Putamen (tissue), 1 donor: ENCODE results near the gene GDF7.

Experiments used
- DNase-seq: peaks from one replicate; pipeline ENCODE4 v3.0.0-alpha.2; 2016; ENCODE audit warnings: low spot score

Gene GDF7

GRCh38 chr2:20629181-20629580 lies 37.8 kb upstream of the GDF7 start:
- no peak for DNase-seq

- DNase-seq: no peak
These were observed 37.3 kb upstream of the GDF7 start for GRCh38 chr2:20629581-20630171.

- no peak for DNase-seq
These were observed 36.0 kb upstream of the GDF7 start for GRCh38 chr2:20630967-20631366.

DNA sequence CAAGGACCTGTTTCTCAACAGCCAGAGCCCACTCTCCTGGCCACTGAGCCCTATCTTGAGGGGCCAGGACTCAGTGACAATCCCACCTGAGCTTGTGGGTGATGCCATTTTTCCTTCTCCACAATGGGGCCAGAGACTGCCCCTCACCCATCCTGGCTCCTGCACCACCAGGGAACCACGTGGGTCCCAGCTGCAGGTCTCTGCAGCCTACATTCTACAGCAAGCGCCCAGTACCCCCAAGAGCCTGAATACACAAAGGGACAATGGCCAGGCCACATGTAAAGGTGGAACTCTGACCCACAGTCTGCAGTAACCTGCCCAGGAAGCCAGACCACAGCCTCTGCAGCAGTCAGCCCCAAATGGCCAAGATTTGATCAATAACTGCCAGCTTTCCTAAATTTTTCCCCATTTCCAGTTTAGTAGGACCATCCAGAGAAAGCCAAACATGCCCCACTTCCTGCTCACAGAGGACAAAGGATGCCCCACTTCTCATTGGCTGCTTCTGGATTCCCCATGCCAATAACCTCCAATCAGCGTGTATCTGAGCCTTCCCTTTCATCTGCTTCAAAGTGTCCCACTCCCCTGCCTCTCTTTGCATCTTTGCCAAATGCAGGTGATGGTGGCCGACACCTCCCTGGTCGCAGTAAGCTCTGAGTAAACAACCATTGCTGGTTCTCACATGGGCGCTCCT lies 35.2 kb upstream of the GDF7 start:
- no peak for DNase-seq

DNA sequence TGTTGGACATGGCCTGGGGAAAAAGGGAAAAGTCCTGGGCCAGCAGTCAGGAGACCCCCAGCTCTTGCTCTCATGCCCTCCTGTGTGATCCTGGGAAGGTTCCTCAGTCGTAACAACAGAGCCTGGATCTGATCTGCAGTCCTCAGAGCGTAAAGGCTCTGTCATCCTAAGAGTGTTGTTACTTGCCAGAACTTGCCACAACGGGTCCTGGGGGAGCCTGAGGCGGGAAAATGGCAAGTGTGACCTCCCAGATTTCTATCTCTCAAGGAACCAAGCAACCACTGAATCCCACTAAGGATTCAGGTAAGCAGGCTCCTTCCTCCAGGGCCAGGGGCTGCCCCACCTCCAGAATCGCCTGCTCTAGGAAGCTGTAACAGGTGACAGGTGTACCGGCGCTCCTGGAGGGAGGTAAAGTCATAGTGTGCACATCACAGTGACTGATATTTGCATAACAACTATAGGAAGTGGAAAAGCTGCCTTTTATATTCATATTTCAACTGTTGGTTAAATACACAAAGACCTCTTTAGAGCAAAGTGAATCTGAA lies 34.4 kb upstream of the GDF7 start:
- no peak for DNase-seq

DNA sequence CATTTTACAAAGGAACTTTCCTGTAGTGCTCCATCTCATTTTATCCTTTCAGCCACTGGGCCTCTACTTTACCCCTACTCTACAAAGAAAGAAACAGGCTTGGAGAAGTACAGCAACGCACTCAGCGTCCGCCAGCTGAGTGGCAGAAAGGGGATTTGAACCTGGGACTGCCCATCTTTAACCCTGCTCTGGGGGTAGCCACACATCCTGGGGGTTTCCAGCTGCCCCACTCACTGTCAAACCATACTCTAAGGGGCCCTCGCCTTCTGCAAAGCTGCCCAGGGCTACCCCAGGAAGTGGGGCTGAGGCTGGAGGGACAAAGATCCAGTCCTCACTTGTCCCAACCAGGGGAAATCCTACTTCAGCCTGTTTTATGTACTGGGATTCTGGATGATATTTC lies 33.9 kb upstream of the GDF7 start:
- DNase-seq: no peak

- no peak for DNase-seq
These were observed 33.0 kb upstream of the GDF7 start for GRCh38 chr2:20633794-20634506.

- DNase-seq: no peak
These were observed 32.3 kb upstream of the GDF7 start for GRCh38 chr2:20634507-20635112.

DNA sequence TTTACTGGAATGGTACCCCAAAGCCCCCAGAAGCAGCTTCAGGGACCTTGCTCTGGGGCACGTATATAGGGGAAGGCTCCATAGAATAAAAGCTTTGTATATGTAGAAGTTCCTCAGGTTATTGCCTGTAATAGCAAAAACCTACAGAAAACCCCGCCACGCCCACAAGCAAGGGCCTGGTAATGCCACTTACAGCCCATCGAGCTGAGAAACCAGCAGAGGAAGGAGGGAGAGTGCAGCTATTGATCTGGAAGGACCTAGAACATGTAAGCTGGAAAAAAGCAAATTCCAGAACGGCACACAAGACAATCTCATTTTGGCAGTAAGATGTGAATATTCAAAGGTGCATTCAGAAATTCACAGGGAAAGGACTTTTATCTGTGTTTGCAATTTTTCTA lies 31.8 kb upstream of the GDF7 start:
- DNase-seq: no peak

GRCh38 chr2:20635675-20636584 lies 31.0 kb upstream of the GDF7 start:
- DNase-seq: peak; percentile 81

- no peak for DNase-seq
These were observed 29.8 kb upstream of the GDF7 start for GRCh38 chr2:20637147-20637546.

DNA sequence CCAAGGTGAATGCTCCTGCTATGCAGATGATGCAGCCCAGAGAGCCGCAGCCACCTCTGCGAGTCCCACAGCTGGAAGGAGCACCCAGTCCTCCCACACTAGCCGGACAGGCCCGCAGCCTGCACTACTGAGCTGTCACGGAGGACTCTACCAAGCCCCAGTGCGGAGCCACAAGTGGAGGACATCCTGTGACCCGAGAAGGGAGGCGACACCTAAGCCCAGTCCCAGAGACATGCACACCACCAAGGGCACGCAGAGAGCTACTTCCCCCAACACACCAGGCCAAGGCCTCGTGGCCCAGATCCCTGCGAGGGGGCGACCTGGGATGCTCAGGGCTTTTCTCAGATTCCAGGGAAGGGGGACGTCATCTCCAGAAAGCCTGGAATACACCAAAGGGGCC lies 28.9 kb upstream of the GDF7 start:
- no peak for DNase-seq

DNA sequence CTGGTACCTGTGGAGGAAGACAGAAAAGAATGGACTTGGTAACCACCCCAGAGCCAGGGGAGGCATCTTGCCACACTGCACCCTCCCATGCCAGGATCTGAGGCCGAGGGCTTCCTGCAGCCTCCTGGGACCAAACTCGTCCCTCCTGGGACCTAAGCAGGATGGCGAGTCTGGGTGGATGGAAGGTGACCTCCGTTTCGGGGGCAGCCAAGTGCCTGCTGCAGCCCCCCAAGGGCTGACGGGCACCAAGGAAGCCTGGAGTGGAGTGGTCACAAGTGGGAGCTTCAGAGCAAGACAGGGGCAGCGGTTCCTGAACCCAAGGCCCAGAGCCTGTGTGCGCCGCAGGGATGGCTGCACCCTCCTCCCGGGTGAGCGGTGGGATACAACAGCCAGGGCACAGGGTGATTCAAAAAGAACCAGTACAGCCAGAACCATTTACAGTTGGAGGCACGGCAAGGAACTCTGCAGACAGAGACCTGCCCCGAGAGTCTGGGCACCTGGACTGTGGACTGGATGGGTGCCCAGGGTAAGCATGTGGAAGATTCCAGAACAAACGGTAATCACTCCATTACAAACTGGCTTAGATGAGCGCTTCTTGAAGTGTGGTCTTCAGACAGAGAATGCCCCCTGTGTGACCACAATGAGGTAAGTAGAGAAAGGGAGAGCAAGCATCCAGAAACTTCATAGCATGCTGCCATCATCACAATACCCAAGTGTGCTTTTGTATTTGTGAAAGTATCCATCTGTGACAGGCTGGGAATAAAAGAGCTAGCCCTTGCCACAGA lies 28.1 kb upstream of the GDF7 start:
- DNase-seq: no peak

DNA sequence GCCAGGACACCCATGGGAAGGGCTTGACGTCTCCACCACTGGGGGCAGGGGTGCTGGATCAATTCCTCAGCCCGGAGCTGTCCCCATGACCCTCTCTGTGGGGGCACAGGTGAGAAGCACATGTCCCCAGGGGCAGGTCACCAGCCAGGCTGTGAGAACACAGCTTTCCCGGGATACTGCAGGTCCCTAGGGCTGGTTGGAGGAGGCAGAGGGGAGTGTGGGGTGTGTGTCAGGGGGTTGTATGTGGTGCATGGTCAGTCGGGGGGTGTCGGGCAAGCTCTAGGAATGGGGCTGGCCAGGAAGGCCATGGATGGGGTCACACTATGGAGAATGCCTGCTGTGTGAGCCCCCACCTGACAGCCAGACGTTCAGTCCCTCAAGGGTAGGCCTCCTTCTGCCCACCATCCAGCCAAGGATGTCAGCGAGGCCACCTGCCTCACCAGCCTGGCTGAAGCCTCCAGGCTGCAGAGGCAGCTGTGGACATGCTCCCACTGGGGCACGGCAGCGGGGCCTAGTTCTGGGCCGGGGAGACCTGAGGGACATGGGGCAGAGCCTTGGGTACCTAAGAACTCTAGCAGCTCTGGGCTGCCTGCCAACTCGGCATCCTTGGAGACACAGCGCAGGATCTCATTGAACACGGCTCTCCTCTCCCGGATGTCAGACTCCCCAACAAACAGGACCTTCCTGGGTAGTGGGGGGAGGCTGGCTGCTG lies 26.4 kb upstream of the GDF7 start:
- no peak for DNase-seq

DNA sequence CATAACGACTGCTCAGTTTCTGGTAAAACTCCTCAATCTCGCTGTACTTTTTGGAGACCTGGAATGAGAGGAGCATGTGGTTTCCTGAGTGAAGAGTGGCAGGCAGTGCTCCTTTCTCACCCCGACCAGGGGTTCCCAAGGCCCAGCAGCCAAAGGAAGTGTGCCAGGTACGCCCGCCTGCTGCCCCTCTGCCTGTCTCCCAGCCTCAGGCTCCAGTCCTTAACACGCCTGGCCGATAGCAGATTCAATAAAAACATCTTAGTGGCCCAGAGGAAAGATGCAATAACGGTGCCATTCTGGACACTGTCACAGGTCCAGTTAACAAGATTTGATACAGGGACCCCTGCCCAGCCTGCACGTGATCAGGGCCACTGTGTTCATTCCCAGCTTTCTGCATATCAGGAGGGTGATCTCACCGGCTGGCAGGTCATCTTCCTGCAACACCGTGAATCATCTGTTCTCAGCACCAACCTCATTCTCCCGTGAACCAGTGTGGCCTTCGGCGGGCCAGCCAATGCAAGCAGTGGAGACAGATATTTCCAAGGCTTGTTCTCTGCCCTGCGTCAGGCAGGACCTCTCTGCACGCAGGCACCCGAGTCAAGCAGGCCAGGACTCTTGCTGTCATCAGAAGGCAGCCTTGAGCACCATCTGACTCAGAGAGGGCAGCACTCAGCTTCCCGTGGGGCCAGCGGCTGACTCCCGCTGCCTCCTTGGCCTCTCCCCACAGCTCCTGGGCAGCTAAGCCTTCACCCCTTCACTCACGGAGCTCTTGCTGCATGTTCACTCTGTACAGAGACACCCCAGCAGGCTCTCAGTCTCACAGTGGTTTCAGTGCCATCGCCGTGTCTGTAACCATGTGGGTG lies 25.6 kb upstream of the GDF7 start:
- DNase-seq: no peak

- peak; percentile 71 for DNase-seq
These were observed 24.6 kb upstream of the GDF7 start for GRCh38 chr2:20642055-20642971.

DNA sequence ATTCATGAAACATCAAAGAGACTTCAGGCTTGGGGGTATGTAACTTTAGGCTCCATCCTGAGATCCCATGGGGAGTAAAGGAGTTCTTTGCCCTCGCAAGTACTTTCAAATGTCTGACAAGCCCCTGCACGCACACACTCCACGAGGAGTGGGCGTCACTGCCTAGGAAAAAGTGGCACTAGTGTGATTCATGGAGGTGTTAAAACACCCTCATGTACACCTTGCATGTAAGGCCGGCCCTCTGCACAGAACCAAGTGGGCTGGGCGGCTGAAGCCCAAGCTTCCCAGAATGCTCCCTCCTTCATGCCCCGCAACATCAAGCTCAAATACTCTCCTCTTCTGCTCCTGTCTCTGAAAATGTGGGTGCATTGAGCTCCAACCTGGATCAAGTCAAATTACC lies 23.9 kb upstream of the GDF7 start:
- peak; percentile 70 for DNase-seq

- no peak for DNase-seq
These were observed 23.1 kb upstream of the GDF7 start for GRCh38 chr2:20643826-20644225.
